ENCODE data around the gene PLEKHG7.
A peak's percentile ranks its signal among the peaks of the same experiment; 100 is the strongest.
"Not testable (repeated sequence)": the region's sequence is repeated elsewhere in the genome, so short reads cannot be mapped to it uniquely, and the experiment has no call there.

The PLEKHG7 gene

GRCh38 chr12:92753976-92754885 is 51.4 kb downstream of the PLEKHG7 start:
- no peak for DNase-seq

GRCh38 chr12:92756898-92757596 is 54.3 kb downstream of the PLEKHG7 start:
- DNase-seq: no peak

- DNase-seq: no peak
Observed at GRCh38 chr12:92757597-92758121, 54.9 kb downstream of the PLEKHG7 start.

GRCh38 chr12:92759634-92760268 is 57.0 kb downstream of the PLEKHG7 start:
- DNase-seq: peak; percentile 92

GRCh38 chr12:92762773-92763172 is 60.0 kb downstream of the PLEKHG7 start:
- no peak for DNase-seq

- DNase-seq: no peak
Observed at GRCh38 chr12:92764831-92765230, 62.0 kb downstream of the PLEKHG7 start.

- no peak for DNase-seq
Observed at GRCh38 chr12:92765871-92766270, 63.1 kb downstream of the PLEKHG7 start.

- DNase-seq: peak; percentile 9
Observed at GRCh38 chr12:92769124-92769901, 66.5 kb downstream of the PLEKHG7 start.

GRCh38 chr12:92771001-92771400 is 68.2 kb downstream of the PLEKHG7 start:
- no peak for DNase-seq

- DNase-seq: no peak
Observed at GRCh38 chr12:92775416-92775815, 72.6 kb downstream of the PLEKHG7 start.

GRCh38 chr12:92778525-92778924 is 75.7 kb downstream of the PLEKHG7 start:
- DNase-seq: no peak

GRCh38 chr12:92779902-92780301 is 77.1 kb downstream of the PLEKHG7 start:
- no peak for DNase-seq

- peak; percentile 57 for DNase-seq
Observed at GRCh38 chr12:92784356-92784755, 81.6 kb downstream of the PLEKHG7 start.

- DNase-seq: peak; percentile 74
Observed at GRCh38 chr12:92784797-92785562, 82.2 kb downstream of the PLEKHG7 start.

GRCh38 chr12:92785563-92785950 is 82.8 kb downstream of the PLEKHG7 start:
- DNase-seq: no peak

GRCh38 chr12:92786045-92786444 is 83.3 kb downstream of the PLEKHG7 start:
- DNase-seq: peak; percentile 31

- DNase-seq: not testable (repeated sequence)
Observed at GRCh38 chr12:92794356-92794755, 91.6 kb downstream of the PLEKHG7 start.

- no peak for DNase-seq
Observed at GRCh38 chr12:92794814-92795213, 92.0 kb downstream of the PLEKHG7 start.

- DNase-seq: peak; percentile 9
Observed at GRCh38 chr12:92796650-92797049, 93.9 kb downstream of the PLEKHG7 start.

GRCh38 chr12:92802906-92803305 is 100.1 kb downstream of the PLEKHG7 start:
- DNase-seq: no peak

- no peak for DNase-seq
Observed at GRCh38 chr12:92803903-92804302, 101.1 kb downstream of the PLEKHG7 start.
